Germinal center (tissue), 1 donor: ENCODE measurements around the gene MYMX.
A peak's percentile ranks its signal among the peaks of the same experiment; 100 is the strongest.

Experiments
- DNase-seq: peaks from one replicate; pipeline ENCODE4 v3.0.0; 2012; ENCODE audit warnings: mixed read lengths, low spot score

MYMX gene

GRCh38 chr6:44232676-44233566, 16.2 kb downstream of the MYMX start:
- no peak for DNase-seq

- DNase-seq: no peak
These were observed 16.9 kb downstream of the MYMX start for GRCh38 chr6:44233567-44234100.

- peak; percentile 53 for DNase-seq
These were observed 17.6 kb downstream of the MYMX start for GRCh38 chr6:44234101-44235025.

- DNase-seq: no peak
These were observed 18.5 kb downstream of the MYMX start for GRCh38 chr6:44235269-44235668.

GRCh38 chr6:44235891-44236516, 19.3 kb downstream of the MYMX start:
- no peak for DNase-seq

- DNase-seq: peak; percentile 54
These were observed 20.5 kb downstream of the MYMX start for GRCh38 chr6:44237021-44237812.

GRCh38 chr6:44237813-44238433, 21.2 kb downstream of the MYMX start:
- DNase-seq: peak; percentile 86

GRCh38 chr6:44238687-44239350, 22.1 kb downstream of the MYMX start:
- DNase-seq: no peak

- no peak for DNase-seq
These were observed 26.6 kb downstream of the MYMX start for GRCh38 chr6:44243345-44243744.

GRCh38 chr6:44245391-44245911, 28.7 kb downstream of the MYMX start:
- no peak for DNase-seq

- DNase-seq: peak; percentile 83
These were observed 29.4 kb downstream of the MYMX start for GRCh38 chr6:44245912-44246662.

- peak; percentile 95 for DNase-seq
These were observed 30.1 kb downstream of the MYMX start, which contains the start of gene HSP90AB1 for GRCh38 chr6:44246663-44247337. HSP90AB1 (plus strand) TSS chr6:44247101; CDS start chr6:44248630, 1,529 bp downstream.

- peak; percentile 67 for DNase-seq
These were observed 30.9 kb downstream of the MYMX start for GRCh38 chr6:44247338-44248302.

GRCh38 chr6:44248579-44248978, 31.9 kb downstream of the MYMX start:
- no peak for DNase-seq

- DNase-seq: no peak
These were observed 32.5 kb downstream of the MYMX start for GRCh38 chr6:44249082-44249748.

- no peak for DNase-seq
These were observed 33.5 kb downstream of the MYMX start for GRCh38 chr6:44250067-44250717.
